GM19328 (cell line): ENCODE results near the gene UCMA.
"Not testable (repeated sequence)": the region's sequence is repeated elsewhere in the genome, so short reads cannot be mapped to it uniquely, and the experiment has no call there.

ENCODE experiments used
- ATAC-seq: cut with Tn5 transposase; IDR thresholded peaks from one replicate; pipeline ENCODE4 v1.9.1; 2021; ENCODE audit warnings: mild to moderate bottlenecking, moderate library complexity; ENCODE audit not compliant: unreplicated experiment

UCMA gene, protein sequence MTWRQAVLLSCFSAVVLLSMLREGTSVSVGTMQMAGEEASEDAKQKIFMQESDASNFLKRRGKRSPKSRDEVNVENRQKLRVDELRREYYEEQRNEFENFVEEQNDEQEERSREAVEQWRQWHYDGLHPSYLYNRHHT

DNA sequence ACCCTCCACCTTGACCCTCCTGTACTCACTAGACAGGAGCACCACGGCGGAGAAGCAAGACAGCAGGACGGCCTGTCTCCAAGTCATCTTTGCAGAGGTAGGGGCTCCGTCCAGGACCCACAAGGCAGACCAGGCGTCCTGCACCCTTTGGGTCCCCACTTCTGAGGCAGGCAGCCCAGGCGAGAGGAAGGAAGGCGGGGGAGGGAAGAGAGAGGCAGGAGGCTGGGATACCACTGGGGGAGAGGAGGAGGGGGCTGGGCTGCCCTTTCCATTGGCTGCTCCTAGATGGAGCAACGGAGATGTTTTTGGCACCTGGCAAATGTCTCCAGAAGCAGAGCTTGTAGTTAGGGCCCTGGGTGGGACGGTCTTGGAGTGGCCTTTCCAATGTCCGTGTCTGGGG is at the start of gene UCMA:
TSS of gene UCMA (minus strand) at position 203 of the 400 bp plus-strand sequence. CDS start at position 87, 116 bp downstream.
- ATAC-seq, result no peak

DNA sequence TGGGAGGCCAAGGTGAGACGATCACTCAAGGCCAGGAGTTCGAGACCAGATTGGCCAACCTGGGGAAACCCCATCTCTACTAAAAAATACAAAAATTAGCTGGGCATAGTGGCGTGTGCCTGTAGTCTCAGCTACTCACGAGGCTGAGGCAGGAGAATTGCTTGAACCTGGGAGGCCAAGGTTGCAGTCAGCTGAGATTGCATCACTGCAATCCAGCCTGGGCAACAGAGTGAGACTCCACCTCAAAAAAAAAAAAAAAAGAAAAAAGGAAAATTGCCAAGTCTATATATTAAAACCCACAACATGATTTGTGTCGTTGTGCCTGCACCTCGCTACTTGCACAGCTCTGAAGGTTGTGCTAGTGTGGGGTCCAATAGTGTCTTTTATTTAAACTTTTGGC is 48.2 kb upstream of the UCMA start:
- ATAC-seq, result not testable (repeated sequence)

DNA sequence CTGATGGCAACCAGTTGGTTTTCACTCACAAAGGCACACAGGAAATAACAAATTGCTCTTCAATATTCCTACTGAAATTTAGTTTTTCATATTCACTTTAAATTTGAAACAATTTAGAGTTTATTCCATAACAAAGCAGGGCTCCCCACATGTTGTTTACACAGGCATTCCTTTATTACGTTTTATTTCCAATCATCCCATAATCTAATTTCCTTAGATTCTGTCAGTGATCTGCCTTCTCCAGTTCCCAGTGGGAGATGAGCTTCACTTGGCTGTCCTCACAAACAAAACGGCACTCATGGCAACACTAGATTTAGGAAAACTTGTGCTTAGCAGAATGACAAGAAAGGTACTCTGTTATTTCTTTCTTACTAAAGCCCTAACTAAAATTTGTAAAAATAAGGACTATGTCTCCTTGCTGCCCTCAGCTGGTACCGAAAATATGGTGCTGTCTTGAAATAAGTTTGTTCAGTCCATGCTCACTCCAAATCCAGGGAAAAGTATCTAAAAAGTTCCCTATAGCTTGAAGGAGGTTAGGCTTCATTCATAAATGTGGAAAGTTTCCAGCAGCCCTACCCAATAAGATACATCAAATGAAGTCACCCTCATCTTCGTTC is 42.7 kb upstream of the UCMA start:
- ATAC-seq, result no peak

DNA sequence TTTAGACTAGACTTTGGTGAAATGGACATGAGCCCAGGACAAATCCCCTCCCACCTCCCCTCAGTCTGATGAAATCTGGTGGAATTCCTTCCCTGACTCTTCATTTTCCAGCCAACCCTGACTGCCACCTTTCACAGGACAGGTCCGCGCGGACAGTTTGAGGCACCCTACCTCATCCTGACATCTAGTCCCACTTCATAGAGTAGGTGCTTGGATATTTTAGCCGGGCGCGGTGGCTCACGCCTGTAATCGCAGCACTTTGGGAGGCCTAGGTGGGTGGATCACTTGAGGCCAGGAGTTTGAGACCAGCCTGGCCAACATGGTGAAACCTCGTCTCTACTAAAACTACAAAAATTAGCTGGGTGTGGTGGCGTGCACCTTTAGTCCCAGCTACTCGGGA is 42.0 kb upstream of the UCMA start:
- not testable (repeated sequence) for ATAC-seq

DNA sequence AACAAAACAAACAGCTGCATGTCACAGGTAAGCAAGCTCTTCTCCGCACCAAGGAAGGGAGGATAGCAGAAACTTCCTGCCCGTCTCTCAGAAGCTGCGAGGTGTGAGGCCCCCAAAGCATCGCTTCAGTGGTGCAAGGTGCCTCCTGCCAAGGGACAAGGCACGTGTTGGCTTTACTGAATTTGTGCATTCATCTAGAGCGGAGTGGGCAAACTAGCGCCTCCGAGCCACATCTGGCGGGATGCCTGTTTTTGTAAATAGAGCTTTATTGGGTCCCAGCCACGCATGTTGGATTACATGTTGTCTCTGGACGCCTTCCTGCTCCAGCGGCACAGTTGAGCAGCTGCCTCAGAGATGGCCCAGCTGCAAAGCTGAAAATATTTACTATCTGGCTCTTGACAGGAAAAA is 38.0 kb upstream of the UCMA start:
- ATAC-seq, result no peak

DNA sequence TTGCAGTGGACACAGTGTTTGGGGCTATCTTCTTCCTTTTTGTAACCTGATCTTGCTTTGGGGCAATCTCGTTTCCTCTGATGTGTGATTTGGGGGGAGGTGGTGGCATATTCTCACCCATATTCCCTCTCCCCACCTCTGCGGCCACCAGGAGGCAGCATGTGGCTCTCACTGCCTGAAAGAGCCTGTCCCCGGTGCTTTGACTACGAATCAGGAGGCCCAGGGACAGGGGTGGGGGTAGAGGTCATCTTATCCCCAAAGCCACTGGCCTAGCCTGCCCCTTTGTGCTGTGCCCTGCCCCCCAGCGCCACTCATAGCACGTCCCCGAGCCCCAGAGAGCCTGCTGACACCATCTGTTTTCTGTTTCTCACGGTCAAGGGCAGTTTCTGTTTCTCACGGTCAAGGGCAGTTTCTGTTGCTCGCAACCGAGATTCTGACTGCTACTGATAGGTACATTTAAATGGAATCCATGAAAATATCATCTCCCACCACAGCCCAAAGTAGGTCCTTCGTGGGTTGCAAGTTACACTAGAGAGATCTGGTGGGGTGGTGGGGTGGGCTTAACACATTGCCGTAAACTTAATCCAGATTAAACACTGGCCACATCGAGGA is 37.5 kb upstream of the UCMA start:
- ATAC-seq, result no peak

DNA sequence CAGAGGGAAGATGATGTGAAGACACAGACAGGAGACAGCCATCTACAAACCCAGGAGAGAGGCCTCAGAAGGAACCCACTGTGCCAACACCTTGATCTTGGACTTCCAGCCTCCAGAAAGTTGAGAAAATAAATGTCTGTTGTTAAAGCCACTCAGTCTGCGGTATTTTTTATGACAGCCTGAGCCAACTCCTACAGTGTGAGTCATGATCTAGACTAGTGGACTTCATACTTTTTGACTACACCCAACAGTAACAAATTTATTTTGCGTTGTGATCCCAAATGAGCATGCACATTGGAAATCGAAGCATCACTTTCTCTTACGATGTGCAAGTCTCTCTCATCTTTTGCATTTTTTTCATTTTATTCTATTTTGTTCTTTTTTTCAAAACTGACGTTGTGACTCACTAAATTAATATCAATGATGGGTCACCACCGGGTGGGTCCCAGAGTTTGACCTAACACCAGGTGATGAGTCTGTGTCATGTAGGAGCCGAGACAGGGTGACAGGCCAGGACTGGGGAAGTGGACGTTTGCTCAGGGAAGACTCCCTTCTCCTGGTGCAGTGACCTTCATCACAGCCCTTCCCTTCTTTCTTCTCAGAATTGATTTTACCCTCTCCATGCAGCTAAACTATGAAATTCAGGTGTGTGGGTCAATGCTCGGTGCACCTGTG is 36.8 kb upstream of the UCMA start:
- ATAC-seq, result no peak

DNA sequence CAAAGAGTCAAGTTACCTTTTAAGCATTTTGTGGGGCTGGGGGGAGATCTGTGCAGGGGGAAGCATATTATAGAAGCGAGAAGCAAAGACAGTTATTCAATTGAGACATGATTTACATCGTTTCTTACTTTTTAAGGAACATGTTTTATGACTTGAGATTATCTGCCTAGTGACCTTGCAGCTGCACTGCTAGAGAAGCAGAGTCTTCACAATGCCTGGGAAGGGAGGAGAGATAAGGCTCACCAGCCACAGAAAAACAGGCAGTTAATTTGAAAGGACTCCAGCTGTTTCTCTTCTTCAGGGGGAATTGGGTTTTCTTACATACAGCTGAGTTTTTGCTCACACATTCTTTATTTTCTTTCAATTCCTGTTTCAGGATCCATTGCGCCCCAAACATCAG is 34.7 kb upstream of the UCMA start:
- ATAC-seq, result no peak

DNA sequence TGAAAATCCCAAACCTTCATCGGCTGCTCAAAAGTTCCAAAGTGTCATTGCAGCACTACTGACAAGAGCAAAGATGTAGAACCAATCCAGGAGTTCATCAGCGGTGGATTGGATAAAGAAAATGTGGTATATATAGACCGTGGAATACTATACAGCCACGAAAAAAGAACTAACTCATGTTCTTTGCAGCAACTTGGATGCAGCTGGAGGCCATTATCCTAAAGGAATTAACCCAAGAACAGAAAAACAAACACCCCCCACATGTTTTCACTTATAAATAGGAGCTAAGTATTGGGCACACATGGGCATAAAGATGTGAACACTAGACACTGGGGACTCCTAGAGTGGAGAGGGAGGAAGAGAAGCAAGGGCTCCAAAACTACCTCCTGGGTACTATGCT is 34.1 kb upstream of the UCMA start:
- ATAC-seq, result no peak

DNA sequence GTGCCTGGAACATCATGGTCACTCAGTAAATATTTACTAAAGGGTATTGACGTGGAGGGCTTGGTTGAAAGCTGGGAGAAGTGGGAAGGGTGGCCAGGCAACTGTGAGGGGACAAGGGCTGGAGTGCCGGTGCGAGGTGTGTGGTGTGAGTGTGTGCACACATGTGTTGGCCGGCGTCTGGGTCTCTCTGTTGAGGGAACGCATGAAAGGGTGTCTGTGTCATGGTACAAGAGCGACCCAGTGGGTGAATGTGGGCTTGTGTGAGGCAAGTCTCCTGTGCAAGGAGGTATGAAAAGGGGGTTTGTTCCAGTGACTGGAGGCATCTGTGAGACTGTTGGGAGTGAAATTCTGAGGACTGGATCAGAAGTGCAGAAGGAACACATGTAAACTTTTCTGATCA is 29.4 kb upstream of the UCMA start:
- ATAC-seq, result no peak

DNA sequence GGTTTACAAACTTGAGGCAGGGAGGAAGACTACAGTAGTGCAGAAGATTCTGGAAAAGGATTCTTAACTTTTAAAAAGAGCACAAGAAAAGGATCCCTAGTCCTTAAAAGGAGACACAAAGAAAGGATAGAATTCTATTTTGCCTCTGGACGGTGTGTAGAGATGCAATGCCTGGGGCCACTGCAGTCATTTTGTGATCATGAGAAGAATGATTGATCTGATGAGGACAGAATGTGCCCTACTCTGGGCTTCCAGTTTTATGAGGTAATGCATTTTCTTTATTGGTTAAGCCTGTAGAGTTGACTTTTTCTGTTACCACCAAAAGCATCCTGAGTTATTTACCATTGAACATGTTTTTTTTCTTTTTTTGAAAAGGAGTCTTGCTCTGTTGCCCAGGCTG is 28.3 kb upstream of the UCMA start:
- no peak for ATAC-seq

DNA sequence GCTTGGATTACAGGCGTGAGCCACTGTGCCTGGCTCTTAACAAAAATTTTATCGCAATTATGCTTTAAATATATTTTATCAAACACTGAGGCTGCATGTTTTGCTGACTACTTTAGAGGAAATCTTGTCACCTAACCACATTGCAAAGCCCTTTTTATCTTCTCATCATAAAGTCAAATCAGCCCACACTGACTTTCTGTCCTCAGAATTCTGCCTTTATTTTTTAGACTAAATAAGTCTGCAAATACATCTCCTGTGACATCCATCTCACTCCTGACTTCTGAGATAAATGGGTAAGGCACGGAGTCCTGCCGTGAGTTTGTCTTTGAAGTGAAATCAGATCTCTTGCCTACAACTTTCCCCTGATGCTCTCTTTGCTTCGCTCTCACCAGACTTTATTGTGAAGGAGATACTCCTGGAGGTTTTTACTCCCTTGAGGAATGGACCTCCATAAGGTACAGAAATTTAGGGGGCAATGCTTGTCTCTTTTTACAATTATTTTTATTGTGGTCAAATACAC is 23.5 kb upstream of the UCMA start:
- no peak for ATAC-seq

DNA sequence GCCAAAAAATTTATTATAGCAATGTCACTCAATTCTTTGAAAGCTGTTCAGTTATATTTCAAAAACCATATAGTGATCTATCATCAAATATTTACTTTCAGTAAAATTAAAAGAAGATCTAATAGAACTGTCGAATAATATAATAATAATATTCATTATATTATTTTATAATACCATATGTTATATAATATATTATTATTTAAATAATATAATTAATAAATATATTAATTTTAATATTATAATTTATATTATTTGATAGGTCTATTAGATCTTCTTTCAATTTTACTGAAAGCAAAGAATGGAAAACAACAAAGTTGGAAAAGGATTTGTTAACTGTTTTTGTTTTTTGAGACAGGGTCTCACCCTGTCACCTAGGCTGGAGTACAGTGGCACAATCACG is 22.5 kb upstream of the UCMA start:
- no peak for ATAC-seq

DNA sequence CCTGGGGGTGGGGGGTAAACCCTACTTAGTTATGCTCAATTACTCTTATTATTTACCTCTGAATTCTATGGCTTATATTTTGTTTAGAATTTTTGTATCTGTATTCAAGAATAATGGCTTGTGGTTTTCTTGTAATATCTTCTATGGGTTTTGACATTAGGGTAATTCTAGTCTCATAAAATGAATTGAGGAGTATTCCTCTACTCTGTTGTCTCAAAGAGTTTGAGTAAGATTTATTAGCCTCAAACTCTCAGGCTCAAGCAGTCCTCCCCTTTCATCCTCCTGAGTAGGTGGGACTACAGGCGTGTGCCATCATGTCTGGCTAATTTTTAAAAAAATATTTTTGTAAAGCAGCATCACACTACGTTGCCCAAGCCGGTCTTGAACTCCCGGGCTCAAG is 19.6 kb upstream of the UCMA start:
- no peak for ATAC-seq

DNA sequence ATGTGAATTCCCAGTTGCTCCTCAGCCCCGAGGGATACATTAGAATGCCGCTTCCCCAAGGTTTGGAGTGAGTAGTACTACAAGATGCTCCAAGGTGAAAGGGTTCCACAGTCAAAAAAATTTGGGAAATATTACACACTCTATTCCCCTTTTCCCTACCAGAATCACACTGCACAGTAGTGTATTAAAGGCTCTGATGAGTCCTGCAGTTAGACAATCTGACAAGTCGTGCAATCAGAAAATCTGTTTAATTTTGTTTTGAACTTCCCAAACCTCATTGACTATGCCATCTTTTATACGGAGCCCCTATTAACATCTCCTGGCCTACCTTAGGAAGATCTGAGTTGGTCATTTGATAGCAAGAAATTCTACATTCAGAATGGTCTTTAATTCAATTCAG is 13.6 kb upstream of the UCMA start:
- no peak for ATAC-seq

DNA sequence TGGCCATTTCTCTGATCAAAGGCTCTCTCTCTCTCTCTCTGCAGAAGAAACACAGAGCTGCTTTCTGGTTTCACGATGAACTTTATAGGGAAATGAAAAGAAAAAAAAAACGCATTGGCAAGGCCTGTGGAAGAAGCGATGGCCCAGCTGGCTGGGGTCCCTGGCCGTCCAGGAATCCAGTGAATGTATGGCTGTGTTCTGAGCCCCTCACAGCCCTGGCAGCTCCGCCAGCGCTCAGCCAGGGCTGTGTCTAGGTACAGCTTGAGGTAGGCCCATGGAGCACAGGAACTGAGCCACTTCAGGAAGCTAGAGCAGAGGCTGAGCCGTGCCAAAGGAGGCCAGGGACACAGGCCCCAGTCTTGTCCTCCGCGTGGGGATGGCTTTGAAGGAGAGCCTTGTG is 13.1 kb upstream of the UCMA start:
- ATAC-seq, result no peak

DNA sequence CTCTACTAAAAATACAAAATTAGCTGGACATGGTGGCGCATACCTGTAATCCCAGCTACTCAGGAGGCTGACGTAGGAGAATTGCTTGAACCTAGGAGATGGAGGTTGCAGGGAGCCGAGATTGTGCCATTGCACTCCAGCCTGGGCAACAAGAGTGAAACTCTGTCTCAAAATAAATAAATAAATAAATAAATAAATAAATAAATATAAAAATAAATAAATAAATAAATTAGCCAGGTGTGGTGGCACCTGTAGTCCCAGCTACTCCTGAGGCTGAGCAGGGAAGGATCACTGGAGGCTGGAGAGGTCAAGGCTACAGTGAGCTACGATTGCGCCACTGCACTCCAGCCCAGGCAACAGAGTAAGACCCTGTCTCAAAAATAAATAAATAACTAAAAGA is 8.1 kb upstream of the UCMA start:
- ATAC-seq, result not testable (repeated sequence)

DNA sequence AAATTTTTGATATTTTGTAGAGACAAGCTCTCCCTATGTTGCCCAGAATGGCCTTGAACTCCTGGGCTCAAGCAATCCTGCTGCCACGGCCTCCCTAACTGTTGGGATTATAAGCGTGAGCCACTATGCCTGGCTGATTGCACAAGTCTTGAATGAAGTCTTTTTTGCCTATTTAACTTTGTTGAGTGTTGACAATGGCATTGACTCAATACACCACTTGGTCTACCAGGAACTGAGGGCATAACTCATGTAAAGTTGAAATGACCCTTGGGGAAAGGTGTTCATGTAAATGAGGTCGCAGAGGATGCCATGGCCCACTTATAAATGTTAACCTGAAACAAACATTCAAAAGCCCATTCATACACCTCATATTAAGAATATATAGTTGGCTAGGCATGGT is 7.4 kb upstream of the UCMA start:
- ATAC-seq, result no peak

DNA sequence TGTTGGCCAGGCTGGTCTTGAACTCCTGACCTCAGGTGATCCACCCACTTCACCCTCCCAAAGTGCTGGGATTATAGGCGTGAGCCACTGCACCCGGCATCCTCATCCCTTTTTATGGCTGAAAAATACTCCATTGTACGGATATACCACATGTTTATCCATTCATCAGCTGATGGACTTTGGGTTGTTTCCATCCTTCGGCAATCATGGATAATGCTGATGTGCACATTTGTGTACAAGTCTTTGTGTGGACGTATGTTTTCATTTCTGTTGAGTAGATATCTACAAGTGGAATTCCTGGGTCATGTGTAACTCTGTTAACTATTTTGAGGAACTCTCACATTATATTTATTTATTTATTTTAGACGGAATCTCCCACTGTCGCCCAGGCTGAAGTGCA is 5.7 kb upstream of the UCMA start:
- ATAC-seq, result no peak

DNA sequence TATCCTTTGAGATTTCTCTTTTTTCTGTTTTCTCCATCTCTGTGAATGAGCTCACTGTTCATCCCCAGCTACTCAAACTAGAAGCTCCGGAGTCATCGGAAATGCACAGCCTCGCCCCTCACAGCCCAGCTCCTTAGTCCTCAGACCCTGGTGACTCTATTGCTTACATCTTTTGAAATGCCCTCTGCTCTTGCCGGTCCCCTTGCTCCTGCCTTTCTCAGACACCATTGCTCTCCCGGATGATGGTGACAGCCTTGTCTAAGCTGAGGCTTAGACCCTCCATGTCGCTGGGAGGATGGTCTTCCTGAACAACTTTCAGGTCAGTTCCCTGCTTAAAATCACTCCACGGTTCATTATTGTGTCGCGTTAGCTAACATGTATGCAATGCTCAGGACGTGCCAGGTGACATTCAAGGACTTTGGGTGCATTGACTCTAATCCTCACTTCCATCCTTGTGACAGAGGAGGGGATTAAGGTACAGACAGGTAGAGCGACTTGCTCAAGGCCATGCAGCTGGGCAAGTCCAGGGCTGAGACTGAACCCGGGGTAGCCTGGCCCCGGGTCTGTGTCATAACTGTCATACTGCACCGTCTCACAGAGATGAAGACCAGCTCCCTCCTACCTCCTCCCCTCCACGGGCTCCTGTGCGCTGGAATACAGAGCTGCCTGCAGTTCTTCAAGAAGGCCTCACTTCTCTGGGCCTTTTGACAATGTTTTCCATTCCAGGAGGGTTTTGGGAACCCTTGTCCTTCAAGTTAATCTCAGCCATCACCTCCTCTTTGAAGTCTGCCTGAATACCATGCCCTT is 4.3 kb upstream of the UCMA start:
- ATAC-seq, result no peak

DNA sequence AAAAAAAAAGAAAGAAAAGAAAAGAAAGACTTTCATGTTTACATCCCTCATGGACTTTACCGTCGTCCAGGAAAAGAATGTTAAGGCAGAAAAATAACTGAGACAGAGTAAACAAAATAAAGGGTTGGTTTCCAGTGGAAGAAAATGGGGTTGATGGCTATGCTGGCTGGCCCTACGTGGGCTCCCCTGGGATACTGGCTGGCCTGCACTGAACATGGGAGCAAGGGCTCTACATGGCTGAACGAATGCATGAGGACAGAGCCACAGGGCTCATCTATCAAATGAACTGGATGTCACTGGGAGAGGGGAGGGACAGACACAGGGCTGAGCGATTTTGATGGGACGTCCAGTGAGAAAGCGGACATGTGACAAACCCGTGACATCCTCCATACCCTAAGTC is 2.5 kb upstream of the UCMA start:
- ATAC-seq, result no peak
